HG03175 (cell line): ENCODE data around the gene NUDT5.
"Not testable (repeated sequence)": the region's sequence is repeated elsewhere in the genome, so short reads cannot be mapped to it uniquely, and the experiment has no call there.

ENCODE experiments used
- ATAC-seq: cut with Tn5 transposase; IDR thresholded peaks from one replicate; pipeline ENCODE4 v1.9.1; 2021; ENCODE audit warnings: mild to moderate bottlenecking, moderate library complexity; ENCODE audit not compliant: unreplicated experiment

NUDT5 gene

DNA sequence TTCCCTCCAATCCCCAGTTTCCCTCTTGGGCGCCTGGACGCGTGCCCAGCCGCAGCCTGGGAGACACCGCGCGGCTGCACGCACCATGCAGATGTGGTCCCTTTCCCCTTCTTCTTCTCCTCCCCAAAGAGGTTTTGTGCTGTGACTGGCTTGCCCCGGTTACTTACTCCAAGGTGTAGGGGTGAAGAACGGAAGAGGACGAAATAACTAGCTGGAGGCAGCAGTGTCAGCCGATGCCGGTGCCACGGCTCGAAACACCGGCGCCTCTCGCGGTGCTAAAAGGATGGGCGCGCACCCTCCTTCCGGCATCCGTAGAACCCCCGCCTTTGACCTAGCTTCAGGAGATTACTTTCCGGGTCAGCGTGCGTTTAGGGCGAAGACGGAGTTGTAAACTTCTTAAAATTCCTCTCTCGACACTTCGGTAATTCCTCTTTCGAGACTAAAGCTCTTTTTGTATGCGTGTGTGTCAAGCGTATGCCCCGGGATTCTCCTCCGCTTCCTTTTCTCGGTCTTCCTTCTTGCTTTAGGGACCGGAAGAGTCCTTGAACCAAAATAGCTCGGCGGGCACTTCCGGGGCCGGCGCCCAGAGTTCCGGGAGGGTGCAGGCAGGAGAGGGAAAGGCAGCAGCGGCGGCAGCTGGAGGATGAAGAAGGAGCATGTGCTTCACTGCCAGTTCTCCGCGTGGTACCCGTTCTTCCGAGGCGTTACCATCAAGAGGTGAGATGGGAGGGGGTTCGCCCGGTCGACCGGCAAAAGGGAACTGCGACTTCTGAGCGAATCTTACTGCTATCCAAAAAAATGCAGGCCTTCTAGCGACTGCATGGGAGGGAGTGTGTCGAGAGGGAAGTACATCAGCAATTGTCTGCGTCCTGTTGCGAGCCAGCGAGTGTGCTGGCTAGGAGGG, at the start of gene NUDT5, which contains the start of gene CDC123:
Gene NUDT5 (minus strand): TSS at position 289 of the 904 bp plus-strand sequence. CDS start 9,600 bp downstream, outside the sequence.
Gene CDC123 (plus strand): TSS at position 586 of the 904 bp plus-strand sequence. CDS start 58 bp downstream, at position 644.
- peak; percentile 93 for ATAC-seq

DNA sequence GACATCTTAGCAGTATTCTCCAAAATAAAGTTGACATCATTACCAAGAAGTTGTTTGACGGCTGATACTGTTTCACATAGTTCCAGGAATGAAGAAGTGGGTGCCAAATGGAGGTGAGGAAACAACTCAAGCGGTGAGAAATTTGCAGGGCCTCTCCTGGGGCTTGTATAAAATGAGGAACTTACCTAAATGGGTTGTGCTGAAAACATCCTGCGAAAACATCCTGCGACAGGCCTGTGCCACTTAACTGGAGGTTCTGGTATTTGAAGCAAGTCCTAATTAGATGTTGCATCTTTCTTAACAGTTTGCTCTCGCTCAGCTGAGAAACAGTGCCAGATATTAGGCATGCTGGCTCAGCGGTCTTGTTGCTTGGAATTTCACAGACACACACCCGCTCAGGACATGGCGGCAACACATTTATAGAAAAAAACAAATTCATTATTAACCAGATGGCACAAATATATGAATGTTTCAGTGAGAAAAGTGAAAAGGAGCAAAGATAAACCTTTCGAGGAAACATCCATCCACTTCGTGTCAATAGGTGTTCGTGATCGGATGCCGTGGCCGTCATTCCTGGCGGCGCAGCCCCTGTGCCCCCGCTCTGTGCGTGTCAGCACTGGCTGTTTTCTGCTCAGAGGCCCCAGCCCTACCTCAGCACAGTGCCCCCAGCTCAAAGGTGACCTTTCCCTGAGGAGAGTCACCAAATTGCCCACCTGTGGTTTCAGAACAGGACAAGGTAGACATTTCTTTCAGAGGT, 48.4 kb upstream of the NUDT5 start:
- ATAC-seq: peak; percentile 67

DNA sequence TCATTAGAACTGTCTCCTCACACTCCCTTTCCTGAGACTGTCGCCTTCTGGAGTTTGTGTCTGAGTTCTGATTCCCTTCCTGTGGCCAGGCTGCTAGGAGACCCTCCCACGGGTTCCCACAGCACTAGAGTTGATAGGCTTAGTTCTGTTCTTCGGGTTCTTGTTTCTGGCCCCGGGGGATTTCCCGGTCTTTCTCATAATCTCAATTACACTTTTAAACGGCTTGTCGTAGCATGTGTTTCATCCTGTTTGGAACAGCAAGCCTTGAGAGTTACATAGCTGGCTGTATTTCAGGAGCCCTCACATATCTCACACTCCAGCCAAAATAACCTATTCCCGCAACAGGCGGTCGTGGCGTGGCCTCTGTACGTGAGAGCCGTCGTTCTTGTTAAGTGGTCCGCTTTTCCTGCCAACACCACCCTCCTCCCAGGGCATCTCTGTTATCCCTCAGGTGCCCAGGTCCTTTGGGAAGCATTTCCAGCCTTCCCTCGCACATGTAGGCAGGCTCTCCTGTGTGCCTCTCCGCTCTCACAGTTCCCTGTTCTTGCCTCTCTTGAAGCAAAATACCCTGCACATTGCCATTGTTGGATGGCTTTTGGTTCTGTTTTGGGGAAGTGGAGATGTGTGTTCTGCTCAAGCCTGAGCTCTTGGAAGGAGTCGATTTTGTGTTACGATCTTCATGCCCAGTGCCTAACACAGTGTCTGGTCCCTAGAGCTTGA, 46.3 kb upstream of the NUDT5 start:
- no peak for ATAC-seq

DNA sequence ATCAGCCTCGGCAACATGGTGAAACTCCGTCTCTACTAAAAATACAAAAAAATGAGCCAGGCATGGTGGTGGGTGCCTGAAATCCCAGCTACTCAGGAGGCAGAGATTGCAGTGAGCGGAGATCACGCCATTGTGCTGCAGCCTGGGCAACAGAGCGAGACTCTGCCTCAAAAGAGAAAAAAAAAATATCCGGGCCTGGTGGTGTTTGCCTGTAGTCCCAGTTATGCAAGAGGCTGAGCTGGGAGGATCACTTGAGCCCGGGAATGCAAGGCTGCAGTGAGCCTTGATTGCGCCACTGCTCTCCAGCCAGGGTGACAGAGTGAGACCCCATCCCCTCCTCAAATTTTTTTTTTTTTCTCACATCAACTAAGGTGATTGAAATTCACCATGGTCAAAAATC, 43.1 kb upstream of the NUDT5 start:
- no peak for ATAC-seq

DNA sequence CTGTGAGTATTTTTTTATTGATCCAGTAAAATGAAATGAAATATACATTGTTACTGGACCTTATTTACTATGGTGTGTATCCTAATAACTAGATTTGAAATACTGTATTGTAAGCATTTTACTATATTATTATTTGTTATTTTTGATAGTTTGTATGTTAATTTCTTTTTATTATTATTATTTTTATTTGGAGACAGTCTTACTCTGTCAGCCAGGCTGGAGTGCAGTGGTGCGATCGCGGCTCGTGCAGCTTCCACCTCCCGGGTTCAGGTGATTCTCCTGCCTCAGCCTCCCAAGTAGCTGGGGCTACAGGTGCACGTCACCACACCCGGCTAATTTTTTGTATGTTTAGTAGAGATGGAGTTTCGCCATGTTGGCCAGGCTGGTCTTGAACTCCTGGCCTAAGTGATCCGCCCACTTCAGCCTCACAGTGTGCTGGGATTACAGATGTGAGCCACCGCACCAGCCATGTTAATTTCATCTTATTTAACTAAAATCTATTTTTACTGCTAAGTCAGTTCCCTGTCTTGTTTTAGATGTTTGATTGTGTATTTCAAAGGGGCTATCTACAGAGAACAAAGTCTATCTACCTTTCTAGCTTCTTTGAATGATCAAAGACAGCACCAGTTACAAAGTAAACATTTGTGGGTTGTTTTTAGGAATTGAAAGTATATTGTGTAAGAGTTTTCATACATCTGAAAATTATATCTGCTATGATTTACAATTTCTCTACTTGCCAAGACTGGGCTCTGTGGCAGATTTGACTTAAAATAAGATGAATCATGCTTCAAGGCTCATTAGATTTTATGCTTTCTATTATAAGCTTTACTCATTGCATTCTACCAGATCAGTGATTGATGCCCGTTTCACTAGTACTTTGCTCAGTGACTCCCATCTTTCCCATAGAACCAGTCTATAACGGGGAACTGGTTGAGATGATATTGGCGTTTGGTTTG, 41.9 kb upstream of the NUDT5 start:
- ATAC-seq: no peak

DNA sequence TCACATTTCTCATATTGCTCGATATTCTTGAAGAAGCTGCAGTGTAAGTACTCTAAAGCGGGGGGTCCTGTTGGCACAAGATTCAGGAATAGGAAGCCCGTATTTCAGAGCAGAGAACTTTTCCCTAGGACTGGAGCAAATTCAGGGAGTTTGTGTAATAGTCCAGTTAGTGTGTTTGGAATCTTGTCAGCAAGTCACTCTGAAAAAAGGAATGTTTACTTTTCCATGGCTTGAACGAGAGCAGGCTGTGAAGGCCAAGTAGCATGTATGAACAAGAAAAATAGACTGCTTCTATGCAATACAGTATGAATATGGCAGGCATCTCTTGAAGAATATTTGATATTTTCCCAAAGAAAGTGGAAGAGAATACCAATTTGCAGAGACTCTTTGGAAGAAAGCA, 40.1 kb upstream of the NUDT5 start:
- ATAC-seq: no peak

DNA sequence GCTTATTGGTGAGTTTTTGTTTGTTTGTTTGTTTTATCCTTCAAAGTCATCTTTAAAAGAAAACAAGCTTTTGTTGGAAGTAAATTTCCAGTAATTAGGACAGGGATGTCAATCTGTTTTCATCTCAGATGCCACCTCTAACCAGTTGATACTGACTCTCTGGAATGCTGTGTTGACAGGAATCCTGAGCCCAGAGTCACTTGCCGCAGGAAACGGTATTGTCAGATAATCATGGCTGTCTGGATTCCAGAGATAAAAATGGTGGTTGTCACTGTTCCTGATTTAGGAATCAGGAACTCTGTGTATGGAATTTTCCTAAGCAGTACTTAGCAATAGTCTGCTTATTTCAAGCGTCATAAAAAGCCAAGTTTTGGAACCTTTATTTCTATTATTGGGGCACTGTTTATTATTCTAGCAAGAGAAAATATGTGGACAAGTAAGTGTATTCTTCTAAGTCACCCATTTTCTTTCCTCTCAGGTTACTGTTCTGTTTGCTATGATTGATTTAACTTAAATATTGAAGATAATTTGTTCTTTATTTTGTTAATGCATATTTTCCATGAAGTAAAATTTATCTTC, 39.5 kb upstream of the NUDT5 start:
- ATAC-seq: no peak

DNA sequence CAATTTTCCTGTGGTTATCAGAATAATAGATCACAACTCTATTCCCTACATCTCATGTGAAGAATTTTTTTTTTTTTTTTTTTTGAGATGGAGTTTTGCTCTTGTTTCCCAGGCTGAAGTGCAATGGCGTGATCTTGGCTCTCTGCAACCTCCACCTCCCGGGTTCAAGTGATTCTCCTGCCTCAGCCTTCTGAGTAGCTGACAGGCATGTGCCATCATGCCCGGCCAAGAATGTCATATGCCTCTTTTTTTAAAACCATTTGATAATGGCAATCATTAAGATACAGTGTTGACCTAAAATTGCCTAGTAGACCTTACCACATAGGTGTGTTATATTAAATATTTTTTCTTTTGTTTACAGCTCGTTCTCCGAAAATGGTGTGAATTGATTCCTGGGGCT, 39.0 kb upstream of the NUDT5 start:
- not testable (repeated sequence) for ATAC-seq

DNA sequence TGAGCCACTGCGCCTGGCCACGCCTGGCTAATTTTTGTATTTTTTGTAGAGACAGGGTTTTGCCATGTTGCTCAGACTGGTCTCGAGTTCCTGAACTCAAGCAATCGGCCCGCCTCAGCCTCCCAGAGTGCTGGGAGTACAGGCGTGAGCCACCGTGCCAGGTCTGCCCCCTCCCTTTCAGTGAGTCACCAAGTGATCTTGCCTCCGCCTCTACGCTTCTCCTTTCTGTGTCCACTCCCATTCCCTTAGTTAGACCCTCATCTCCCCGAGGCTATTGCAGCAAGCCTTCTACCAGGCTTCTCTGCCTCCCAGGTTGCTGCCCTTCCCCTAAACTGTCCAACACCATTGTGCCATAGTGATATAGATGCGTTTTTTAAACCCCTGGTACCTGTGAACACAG, 33.2 kb upstream of the NUDT5 start:
- no peak for ATAC-seq

DNA sequence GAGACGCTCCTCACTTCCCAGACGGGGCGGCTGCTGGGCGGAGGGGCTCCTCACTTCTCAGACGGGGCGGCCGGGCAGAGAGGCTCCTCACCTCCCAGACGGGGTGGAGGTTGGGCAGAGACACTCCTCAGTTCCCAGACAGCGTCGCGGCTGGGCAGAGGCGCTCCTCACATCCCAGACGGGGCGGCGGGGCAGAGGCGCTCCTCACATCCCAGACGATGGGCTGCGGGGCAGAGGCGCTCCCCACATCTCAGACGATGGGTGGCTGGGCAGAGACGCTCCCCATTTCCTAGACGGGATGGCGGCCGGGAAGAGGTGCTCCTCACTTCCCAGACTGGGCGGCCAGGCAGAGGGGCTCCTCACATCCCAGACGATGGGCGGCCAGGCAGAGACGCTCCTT, 30.7 kb upstream of the NUDT5 start:
- not testable (repeated sequence) for ATAC-seq

DNA sequence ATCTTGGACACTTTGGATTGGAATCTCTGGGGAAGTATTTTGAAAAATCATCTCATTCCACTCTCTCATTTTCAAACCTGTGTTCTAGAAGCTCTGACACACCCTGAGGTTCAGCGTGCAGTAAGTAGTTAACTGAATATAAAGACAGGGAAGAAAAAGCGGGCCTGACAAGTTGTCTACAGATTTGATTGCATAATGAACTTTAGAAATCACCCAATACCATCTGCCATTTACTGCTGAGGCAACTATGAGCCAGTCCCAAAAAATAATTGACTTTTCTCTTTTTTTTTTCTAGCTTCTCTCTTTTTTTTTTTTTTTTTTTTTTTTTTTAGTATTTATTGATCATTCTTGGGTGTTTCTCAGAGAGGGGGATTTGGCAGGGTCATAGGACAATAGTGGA, 29.8 kb upstream of the NUDT5 start:
- no peak for ATAC-seq

DNA sequence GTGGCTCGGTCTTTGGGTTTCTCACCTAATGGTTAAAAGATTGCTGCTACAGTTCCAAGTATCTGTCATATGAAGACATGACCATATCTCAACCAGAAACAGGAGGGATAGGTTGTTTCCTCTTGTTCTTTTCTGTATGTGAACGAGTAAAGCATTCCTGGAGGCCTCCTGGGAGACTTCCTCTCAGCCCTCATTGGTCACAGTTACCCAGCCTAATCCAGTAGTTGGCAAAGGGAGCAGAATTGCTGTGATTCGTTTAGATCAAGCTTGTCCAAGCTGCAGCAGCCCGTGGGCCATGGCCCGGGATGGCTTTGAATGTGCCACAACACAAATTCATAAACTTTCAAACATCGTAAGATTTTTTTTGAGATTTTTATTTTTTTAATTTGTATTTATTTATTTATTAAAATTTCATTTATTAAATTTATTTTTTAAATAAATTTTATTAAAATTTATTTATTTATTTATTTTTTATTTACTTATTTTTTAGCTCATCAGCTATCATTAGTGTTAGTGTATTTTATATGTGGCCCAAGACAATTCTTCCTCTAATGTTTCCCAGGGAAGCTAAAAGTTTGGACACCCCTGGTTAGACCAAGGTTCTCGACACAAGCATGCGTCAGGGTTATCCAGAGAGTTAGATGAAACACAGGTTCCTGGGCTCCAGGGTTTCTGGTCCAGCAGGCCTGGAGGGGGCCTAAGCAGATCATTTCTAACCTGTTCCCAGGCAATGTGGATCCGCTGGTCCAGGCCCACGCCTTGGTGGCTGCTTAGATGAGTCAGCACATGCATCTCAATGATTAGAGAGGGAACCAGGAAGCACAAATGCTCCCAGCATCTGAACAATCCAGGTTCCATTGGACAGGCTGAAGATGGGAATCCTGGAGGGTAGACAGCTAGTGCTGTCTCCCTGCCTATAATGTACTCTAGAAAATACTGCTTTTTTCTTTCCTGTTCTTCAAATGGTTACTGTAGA, 25.9 kb upstream of the NUDT5 start:
- no peak for ATAC-seq

DNA sequence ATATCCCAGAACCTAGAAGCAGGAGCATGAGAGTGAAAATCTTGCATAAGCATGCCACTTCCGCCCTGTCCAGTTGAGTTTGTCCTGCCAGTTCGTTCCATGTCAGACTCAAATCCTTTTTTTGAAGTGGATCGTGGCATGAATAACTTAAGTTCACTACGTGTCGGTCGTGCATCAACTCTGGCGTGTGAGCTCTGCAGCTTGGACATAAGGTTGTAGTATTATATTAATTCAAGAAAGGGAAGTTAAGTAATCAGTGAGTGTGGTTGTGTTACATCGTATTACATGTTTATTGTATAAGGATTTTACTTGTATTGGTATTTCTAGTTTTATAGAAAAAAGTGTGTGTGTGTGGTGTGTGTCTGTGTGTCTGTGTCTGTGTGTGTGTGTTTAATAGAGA, 23.3 kb upstream of the NUDT5 start:
- no peak for ATAC-seq

DNA sequence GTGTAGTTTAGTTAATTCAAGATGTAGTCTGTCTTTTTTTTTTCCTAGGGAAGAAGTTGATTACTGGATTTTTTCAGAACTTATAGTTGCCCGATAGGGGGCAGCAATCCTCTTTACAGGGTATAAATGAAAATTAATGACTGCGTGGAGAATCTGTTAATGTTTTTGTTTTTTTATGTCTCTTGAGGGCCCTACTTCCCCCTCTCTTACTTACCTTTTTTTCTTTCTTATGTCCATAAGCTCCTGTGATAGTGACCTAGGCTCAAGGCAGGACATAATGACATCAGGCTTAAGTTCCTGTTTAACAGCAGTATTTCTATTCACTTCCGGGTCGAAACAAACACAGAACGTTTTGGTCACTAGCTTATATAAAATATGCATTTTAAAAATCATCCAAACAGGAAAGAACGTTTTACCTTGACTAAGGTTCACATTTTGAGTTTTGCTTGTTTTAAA, 19.1 kb upstream of the NUDT5 start:
- no peak for ATAC-seq

DNA sequence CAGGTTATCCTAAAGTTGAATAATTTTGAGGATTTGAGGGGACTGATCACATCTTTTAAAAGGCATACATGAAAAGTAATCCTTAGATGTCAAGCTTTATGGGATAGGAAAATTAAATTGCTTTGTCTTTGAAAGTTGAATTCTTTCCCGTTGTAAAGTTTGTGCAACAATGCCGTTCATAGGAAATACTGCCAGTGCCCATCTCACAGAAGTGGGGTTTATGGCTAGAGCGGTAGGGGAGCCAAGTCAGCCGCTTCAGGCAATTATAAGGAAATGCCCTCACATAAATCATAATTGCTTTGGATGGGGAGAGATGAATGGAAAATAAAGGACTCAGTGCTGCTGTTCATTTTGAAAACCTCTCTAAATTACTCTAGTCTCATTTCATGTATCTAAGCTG, 18.4 kb upstream of the NUDT5 start:
- no peak for ATAC-seq

DNA sequence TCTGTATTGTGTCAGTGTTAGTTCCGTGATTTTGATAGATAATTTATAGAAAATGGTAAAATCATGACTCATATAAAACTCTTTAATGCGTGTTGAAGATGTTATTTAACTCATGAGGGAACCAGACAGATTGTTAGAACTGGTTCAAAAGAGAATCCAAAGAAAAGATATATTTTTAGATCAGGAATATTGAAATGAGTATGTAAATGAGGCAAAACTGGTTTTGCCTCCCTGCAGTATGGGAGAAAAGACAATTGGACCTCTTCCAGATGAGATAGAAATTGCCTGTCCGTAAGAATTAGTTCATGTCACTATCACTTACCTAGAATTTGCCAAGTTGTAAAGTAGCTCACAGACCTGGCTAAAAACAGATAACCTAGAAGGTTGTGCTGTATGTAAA, 17.9 kb upstream of the NUDT5 start:
- no peak for ATAC-seq

DNA sequence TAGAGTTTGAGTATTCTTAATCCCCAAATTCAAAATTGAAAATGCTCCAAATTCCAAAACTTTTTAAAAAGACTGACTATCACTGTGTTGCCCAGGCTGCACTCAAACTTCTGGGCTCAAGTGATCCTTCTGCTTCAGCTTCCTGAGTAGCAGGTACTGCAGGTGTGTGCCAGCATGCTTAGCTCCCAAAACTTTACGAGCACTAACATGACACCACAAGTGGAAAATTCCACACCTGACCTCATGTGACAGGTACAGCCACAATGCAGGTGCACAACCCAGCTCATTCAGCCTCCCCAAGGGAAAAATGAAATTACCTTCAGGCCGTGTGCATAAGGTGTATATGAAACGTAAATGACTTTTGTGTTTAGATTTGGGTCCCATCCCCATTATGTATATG, 16.8 kb upstream of the NUDT5 start:
- ATAC-seq: no peak

DNA sequence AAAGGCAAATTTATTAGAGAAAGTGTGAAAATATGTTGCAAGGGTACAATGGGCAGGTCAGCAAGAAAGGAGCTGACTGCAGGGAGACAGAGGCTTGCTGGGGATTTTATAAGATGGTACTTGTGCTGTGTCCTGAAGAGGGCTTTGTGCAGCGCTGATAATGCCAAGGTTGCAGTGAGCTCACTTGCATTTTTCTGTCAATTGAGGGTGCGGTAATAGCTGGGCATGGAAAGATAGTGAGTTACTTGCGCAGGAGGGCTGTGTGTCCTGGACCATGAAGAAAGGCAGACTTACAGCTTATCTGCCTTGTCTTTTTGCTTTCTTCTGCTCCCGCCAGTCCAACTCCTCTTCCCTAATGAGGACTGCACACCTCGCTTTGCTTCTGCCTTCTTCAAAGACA, 12.8 kb upstream of the NUDT5 start:
- no peak for ATAC-seq

DNA sequence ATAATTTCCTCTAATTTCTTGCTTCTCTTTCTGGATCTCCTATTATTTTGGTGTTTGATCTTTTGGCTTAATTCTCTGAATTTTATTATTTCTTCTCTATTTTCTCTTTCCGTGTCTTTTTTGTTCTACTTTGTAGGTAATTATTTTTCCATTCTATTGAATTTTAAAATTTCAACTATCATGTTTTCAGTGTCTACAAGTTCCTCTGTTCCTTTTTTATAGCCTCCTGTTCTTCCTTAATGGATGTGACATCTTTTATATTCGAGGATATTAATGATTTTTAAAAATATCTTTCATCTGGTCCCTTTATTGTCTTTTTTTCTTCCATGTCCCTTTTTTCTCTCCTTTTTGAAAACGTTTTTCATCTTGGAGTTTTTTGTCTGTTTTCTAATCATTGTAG, 11.4 kb upstream of the NUDT5 start:
- no peak for ATAC-seq
